Measurements from ENCODE around the gene GLCCI1. TPM values are rescaled to one million over a fixed set of nuclear protein-coding genes. Genes with fewer than 3 reads are reported as not detected.

Gene GLCCI1
- total and polyA plus RNA-seq, 2 of the 13 experiments (the other 11 are each of a cell fraction or from before 2014, with no cell fraction given): 1.3 to 1.7 TPM

- TF ChIP-seq NFAT5 (CRISPR knock-in tag; IDR thresholded peaks at IDR 0.05): no peak
- TF ChIP-seq ARID5B (CRISPR knock-in tag; IDR thresholded peaks at IDR 0.05): no peak
- no peak for TF ChIP-seq CCAR2 (optimal IDR thresholded peaks at IDR 0.05; ENCODE audit: low read depth, low read length)
- TF ChIP-seq ZFX (CRISPR knock-in tag; IDR thresholded peaks at IDR 0.05; ENCODE audit: low read depth): no peak
- TF ChIP-seq RBAK (CRISPR knock-in tag; IDR thresholded peaks at IDR 0.05): no peak
- no peak for TF ChIP-seq TCF7 (IDR thresholded peaks at IDR 0.05; ENCODE audit: low read depth)
Measured at GRCh38 chr7:8035192-8035591, 66.6 kb downstream of the GLCCI1 start (continued).
